Raji (cell line): ENCODE results near the gene SLC6A3.

Source experiments
- POLR2A ChIP-seq: IDR thresholded peaks from 2 replicates; pipeline ENCODE4 v1.6.1; 2011; ENCODE audit warnings: low read depth, low read length, control low read depth; ENCODE audit not compliant: insufficient read depth

The SLC6A3 gene

DNA sequence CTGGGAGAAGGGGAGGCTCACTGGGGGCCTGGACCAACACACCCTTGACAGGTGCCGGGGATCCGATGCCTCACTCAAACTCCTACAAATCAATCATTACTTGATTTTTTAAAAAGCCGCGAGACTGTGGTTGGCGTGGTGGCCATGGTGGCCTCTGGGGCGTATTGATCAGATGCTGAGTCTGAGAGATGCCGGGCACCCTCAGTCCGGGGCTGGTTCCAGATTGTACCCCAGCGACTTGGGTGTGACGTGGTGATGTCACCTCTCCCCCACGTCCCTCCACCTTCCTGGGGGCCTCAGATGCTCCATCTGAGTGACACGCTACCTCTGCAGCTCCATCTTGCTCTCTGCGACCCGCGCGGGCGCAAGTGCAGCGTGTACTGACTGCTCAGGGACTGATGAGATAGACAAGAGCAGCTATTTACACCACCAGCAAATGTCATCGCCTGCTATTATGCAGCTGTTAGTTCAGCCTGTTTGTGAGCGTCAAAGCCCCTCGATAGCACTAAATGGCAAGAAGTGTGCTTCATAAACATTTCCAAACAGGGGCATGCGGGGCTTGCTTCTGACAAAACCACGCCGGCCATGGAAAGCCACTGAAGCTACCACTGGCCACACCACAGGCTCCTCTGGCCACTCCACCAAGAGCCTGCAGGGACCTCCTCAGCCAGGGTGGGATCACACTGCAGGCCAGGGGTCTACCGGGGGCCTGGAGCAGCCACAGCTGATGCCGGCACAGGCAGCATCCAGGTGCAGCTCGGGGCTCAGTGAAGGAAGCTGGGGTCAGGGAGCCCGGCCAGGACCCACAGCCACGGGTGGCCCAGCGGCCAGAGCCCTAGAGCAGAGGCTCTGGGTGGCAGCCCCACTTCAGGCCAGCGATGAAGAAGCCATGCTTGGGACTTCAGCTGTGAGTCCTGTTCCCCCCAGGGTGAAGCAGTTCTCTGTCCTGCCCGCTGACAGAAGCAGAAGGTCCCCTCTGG lies 50.1 kb downstream of the SLC6A3 start:
- TF ChIP-seq POLR2A: no peak

- no peak for TF ChIP-seq POLR2A
Measured at GRCh38 chr5:1393571-1394501, 51.4 kb downstream of the SLC6A3 start.

- no peak for TF ChIP-seq POLR2A
Measured at GRCh38 chr5:1392801-1393565, 52.3 kb downstream of the SLC6A3 start.

- TF ChIP-seq POLR2A: no peak
Measured at GRCh38 chr5:1392261-1392660, 53.0 kb downstream of the SLC6A3 start.

GRCh38 chr5:1391691-1392090 lies 53.5 kb downstream of the SLC6A3 start:
- TF ChIP-seq POLR2A: no peak

DNA sequence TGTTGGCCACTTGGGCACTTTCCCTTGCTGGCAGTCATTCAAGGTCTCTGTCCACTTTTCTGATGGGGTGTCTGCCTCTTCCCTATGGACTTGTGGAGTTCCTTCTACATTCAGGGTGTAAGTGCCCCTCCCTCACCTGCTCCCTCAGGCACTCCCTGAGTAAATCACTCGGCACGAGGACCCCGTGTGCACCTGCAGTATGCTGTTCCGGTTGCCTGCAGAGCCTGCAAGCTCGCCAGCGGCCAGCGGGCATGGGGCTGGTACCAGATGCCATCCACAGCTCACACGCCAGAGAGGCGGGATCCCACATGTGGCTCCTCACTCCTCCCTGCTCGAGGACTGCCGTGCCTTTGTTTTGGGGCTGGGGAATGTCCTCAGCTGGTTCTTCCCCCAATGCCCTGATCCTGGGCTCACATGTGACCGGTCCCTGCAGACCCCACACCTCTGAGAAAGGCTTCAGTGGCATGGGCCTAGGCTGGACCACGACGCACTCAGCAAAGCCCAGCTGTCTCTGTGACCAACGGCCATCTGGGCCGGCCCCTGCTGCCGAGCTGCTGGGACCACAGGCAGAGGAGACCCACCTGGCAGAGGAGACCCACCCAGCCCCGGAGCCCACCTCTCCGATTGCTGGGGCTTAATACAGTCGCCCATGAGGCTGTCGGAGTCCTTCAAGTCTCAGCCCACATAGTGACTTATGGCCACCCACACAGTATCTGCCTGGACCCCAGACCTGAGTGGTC lies 54.2 kb downstream of the SLC6A3 start:
- TF ChIP-seq POLR2A: no peak

GRCh38 chr5:1390333-1390732 lies 54.9 kb downstream of the SLC6A3 start:
- TF ChIP-seq POLR2A: no peak

GRCh38 chr5:1388383-1388967 lies 56.8 kb downstream of the SLC6A3 start:
- TF ChIP-seq POLR2A: no peak

DNA sequence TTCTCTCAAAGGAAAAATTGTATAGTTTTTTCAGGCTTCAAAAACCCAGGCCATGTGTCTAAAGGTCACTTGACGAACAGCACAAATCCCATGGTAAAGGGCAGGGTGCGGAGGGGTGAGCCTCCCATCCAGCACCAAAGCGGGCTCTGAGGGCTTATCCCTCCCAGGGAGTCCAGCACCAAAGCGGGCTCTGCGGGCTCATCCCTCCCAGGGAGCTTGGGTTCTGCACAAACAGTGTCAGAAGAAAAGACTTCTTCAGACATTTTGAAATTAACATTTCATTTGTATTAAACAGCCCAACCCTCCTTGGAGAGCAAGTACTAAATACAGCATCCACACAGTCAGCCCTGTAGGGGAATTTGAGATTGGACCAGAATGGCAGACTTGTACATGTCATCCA lies 57.4 kb downstream of the SLC6A3 start:
- TF ChIP-seq POLR2A: no peak

DNA sequence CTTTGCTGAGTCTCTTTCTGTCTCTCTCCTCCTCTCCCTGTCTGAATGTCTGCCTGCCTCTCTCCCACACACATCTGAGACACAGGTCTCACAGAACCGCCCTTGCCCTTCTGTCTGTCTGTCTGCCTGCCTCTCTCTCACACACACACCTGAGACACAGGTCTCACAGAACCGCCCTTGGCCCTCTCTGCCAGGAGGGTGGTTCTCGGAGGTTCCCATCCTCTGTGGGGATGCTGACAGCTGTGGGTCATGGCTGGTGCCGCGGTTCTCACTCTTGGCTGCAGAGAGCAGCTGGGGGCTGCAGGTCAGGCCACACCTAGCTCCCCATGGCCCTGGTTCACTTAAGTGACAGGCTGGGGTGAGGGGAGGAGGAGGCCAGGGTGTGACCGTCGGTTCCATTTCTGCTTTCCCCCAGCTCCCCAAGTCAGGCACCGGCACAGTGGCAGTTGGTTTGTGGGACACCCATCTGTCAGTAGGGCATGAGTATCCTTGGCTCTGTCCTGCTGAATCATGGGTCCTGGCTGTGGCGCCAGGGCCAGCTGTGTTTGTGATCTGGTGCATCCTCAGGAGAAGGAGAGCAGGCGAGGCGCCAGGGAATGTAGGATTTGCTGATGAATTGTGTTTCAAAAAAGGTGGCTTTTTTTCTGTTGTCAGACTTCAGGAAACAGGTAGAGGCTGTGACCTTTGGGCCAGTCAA lies 58.0 kb downstream of the SLC6A3 start:
- TF ChIP-seq POLR2A: no peak

DNA sequence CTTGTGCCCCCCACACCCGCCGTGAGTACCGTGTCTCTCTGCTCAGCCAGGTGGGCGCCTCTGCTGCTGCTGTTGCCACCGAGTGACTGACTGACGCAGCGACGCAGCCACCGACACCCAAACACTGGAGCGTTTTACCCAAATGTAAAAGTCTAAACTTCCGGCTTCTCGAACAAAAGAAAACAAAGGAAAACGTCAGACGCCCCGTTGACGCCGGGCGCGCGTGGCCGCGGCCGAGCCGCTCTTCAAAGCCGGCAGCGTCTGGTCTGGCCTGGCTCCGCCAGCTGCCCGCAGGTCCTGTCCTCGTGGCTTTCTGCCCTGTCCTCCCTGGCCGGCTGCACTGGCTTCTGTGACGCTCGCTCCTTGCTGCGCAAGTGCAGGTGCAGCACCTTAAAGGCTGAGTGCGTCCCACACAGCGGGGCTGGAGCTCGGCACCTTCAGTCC lies 58.9 kb downstream of the SLC6A3 start:
- TF ChIP-seq POLR2A: no peak; the same call in 1 of the 2 replicates

DNA sequence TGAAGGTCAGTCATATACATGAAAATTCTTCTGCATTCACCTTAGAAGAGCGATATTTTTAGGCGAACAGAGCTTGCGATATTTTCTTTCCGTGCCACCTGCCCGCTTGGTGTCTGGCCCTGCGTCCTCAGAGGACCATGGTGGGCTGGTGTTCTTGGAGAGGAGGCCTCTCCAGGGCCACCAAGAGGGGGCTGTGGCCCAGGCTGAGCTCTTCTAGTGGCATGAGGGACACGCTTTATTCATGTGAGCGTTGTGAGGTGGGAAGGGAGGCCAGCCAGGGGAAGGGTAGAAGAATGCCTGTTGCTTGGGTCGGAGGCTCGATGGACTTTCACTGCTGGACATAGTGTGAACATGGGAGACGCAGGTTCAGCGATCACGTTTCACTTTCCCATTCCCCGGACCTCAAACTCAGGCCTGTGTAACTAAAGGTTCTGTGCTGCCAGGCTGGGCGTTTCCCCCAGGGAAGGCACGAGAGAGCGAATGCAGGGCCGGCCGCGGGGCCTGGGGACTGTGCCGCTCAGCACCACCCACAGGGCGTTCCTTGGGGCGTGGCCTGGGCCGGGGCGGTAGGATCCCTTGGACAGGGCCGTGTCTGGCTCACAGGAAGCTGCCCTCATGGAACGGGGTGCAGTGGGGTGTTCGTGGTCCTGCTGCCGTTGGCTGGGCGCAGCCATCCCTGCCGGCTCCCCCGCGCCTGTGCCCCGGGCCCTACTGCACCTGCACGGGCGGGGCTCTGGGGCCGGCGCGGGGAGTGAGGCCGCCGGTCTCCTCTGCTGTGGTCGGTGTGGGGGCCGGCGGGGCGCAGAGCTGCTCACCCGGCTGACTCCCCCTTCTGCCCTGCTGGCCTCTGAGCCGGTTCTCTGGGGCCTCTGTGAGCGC lies 59.6 kb downstream of the SLC6A3 start:
- TF ChIP-seq POLR2A: peak; percentile 62
